M059J (cell line): ENCODE measurements around the gene PDCD11. TPM values are rescaled to one million over a fixed set of nuclear protein-coding genes. Genes with fewer than 3 reads are reported as not detected.
"Not testable (repeated sequence)": the region's sequence is repeated elsewhere in the genome, so short reads cannot be mapped to it uniquely, and the experiment has no call there.

Experiments
- DNase-seq: peaks from one replicate; pipeline ENCODE4 v3.0.0-alpha.2; 2012; ENCODE audit warnings: low read depth
- total RNA-seq: library from RNA; depleted of rRNA; stranded (reverse); fragments of >200 nt; shearing (Covaris generic); gene quantifications from 2 replicates; pipeline ENCODE4 v1.2.3, GENCODE V29; 2014; rRNA removed

The PDCD11 gene, protein sequence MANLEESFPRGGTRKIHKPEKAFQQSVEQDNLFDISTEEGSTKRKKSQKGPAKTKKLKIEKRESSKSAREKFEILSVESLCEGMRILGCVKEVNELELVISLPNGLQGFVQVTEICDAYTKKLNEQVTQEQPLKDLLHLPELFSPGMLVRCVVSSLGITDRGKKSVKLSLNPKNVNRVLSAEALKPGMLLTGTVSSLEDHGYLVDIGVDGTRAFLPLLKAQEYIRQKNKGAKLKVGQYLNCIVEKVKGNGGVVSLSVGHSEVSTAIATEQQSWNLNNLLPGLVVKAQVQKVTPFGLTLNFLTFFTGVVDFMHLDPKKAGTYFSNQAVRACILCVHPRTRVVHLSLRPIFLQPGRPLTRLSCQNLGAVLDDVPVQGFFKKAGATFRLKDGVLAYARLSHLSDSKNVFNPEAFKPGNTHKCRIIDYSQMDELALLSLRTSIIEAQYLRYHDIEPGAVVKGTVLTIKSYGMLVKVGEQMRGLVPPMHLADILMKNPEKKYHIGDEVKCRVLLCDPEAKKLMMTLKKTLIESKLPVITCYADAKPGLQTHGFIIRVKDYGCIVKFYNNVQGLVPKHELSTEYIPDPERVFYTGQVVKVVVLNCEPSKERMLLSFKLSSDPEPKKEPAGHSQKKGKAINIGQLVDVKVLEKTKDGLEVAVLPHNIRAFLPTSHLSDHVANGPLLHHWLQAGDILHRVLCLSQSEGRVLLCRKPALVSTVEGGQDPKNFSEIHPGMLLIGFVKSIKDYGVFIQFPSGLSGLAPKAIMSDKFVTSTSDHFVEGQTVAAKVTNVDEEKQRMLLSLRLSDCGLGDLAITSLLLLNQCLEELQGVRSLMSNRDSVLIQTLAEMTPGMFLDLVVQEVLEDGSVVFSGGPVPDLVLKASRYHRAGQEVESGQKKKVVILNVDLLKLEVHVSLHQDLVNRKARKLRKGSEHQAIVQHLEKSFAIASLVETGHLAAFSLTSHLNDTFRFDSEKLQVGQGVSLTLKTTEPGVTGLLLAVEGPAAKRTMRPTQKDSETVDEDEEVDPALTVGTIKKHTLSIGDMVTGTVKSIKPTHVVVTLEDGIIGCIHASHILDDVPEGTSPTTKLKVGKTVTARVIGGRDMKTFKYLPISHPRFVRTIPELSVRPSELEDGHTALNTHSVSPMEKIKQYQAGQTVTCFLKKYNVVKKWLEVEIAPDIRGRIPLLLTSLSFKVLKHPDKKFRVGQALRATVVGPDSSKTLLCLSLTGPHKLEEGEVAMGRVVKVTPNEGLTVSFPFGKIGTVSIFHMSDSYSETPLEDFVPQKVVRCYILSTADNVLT (N-terminal part only)
- 16.3 and 16.5 TPM in 2 replicates for total RNA-seq

DNA sequence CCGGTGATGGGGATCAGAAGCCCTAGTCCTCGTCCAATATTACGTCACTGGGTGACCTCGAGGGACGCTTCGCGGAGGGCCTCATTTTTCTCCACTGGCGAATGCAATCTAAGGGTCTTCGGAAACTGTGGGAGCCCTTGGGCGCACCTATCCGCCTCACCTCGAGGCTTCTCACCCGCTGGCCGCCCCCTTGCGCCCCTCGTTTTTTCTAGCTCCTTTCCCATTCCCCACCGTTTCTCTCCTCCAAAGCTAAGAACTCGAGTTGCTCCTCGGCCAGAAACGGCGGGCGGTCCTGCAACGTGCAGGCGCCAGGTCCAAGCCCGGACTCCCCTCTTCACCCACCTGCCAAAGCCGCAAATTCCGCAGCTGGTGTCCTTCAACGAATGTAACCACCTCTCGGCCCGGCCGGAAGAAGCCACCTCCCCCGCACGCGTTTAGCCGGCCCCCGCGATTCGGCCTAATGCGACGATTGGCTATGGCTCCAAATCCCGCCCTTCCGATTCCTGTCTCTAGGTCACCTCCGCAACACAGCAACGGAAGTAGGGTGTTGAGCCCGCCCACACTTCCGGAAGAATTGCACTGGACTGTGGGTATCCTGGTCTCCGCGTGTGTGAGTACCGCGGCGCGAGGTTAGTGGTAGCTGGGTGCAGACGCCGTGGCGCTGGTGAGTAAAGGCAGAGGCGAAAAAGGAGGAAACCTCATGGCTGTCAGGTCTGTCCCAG is at the start of gene PDCD11, which contains the start of gene ATP5MK:
Gene PDCD11 (plus strand): TSS at position 560 of the 722 bp plus-strand sequence. CDS start 1,801 bp downstream, outside the sequence.
Gene ATP5MK (minus strand): TSS at position 409 of the 722 bp plus-strand sequence. CDS start 4,018 bp downstream, outside the sequence.
- DNase-seq = peak; percentile 98

DNA sequence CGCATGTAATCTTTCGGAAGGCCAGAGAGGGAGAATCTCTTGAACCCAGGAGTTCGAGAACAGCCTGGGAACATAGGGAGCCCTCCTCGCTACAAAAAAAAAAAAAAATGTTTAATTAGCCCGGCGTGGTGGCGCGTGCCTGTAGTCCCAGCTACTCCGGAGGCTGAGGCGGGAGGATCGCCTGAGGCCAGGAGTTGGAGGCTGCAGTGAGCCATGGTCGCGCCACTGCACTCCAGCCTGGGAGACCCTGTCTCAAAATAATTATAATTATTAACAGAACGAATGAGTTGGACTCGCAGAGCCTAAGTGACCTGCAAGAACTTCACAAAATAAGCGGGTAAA is 46.3 kb upstream of the PDCD11 start:
- peak; percentile 4 for DNase-seq

DNA sequence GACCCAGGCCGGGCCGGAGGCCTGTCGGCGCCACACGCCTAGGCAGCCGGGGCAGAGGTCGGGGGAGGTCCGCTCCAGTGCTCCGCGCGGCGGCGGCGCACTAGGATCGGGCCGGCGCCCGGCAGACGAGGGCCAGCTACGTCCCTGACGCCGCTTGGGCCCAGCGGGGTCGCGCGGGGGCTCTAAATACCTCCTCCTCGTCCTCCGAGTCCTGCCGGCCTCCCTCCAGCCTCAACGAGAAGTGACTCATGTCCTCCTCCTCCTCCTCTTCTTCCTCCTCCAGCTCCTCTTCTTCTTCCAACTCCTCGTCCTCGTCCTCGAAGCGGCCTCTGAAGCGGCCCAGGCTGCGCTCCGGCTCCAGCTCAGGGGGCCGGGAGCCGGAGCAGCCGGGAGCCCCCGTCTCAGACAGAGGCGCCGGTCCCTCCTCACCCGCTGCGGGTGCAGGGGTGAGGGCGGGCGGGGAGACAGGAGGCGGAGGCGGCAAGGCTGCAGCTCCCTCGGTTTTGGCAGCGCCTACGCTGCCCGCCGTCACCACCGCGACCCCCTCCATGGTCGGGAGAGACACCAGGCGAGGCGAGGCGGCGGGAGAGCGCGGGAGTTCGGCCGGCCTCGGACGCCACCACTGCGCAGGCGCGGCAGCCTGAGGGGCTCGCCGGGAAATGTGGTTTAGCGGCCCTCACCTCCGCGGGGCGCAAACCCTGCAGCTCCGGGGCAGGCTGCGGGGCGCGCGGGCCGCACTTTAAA is 45.7 kb upstream of the PDCD11 start, which contains the start of gene PCGF6:
Gene PCGF6 (minus strand): TSS at position 624 of the 744 bp plus-strand sequence. CDS start 74 bp downstream, at position 550.
- peak; percentile 77 for DNase-seq

DNA sequence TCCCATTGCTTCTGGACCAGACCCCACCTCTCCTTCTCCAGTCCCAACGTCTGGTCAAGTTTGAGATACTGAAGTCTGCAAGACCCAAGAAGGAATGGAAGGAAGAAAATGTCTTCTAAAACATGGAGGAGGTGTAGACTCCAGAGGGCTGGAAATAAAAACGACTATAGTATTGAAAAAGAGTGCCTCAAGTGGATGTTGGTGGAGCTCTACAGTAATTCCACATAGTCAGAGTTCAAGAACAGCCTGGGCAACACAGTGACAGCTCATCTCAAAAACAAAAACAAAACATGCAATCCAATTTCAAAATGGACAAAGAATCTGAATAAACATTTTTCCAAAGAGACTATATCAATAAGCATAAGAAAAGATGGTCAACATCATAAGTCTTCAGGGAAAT is 43.1 kb upstream of the PDCD11 start:
- peak; percentile 13 for DNase-seq

DNA sequence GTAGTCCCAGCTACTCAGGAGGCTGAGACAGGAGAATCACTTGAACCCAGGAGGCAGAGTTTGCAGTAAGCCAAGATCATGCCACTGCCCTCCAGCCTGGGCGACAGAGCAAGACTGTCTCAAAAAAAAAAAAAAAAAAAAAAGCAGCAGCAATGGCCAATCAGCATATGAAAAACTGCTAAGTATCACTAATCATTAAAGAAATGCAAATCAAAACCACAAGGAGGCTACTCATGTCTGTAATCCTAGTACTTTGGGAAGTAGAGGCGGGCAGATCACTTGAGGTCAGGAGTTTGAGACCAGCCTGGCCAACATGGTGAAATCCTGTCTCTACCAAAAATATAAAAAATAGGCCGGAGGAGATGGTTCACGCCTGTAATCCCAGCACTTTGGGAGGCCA is 41.9 kb upstream of the PDCD11 start:
- not testable (repeated sequence) for DNase-seq

DNA sequence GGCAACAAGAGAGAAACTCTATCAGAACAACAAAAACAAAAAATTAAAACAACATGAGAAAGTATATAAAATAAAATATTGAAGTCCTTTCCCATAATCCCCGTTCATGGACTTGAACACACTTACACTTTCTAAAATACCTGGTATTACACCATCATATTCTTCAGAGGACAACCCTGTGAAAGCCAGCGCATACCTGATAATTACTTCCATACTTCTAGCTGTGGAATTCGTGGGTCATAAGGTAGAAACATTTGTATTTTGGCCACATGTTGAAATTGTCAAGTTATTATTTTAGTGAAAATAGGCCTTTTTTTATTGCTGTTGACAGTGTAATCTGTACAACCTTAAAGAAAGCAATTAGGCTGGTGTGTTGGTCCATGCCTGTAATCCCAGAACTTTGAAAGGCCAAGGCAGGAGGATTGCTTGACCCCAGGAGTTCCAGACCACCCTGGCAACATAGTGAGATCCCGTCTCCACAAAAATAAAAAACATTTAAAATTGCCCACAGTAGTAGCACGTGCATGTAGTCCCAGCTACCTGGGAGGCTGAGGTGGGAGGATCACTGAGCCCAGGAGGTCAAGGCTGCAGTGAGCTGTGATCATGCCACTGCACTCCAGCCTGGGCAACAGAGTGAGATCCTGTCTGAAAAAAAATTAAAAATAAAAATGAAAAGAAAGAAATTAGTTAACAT is 40.4 kb upstream of the PDCD11 start:
- DNase-seq = no peak

DNA sequence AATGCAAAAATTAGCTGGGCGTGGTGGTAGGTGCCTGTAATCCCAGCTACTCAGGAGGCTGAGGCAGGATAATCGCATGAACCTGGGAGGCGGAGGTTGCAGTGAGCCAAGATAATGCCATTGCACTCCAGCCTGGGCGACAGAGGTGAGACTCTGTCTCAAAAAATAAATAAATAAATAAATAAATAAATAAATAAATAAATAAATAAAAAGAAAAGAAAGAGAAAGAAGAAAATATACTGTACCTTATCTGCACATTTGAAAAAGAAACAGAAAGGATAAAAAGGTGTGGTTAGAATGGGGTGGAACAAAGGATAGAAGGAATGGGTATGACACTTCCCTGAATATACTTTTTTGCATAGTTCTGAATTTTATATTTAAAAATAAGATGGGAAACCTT is 36.9 kb upstream of the PDCD11 start:
- not testable (repeated sequence) for DNase-seq

DNA sequence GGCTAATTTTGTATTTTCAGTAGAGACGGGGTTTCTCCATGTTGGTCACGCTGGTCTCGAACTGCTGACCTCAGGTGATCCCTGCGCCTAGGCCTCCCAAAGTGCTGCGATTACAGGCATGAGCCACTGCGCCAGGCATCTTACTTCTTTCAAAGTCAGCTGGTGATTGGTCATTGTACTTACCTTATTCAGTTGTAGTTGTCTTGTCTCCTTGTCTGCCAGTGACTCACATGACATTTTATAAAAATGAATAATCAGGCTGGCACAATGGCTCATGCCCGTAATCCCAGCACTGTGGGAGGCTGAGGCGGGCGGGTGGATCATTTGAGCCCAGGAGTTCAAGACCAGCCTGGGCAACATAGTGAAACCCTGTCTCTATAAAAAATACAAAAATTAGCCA is 35.6 kb upstream of the PDCD11 start:
- peak; percentile 76 for DNase-seq

DNA sequence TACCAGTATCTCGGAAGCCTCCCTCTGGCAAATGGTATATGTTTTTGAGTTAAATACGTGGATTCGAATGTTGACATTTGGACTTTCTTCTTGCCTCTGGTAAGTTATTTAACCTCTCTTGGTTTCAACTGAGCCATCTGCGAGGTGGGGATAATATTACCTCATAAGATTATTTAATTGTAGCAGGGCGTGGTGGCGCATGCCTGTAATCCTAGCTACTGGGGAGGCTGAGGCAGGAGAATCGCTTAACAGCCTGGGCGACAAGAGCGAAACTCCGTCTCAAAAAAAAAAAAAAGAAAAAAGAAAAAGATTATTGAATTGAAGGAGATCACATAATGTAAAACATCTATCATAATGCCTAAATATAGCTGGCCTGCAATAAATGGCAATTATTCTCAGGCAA is 29.0 kb upstream of the PDCD11 start:
- DNase-seq = no peak

DNA sequence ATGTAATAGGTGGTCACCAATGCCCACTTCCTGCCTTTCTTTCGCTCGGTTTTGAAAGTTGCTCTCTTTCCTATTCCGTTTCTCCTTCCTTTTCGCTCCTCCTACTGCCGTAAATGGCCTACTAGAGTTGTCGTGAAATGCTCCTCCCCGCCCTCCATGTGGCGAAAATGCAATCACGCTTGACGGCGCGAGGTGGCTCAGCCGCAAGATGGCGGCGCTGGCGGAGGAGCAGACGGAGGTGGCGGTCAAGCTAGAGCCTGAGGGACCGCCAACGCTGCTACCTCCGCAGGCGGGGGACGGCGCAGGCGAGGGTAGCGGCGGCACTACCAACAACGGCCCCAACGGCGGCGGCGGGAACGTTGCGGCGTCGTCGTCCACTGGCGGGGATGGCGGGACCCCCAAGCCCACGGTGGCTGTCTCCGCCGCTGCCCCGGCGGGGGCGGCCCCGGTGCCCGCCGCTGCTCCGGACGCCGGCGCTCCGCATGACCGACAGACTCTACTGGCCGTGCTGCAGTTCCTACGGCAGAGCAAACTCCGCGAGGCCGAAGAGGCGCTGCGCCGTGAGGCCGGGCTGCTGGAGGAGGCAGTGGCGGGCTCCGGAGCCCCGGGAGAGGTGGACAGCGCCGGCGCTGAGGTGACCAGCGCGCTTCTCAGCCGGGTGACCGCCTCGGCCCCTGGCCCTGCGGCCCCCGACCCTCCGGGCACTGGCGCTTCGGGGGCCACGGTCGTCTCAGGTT is 28.5 kb upstream of the PDCD11 start, which contains the start of gene TAF5:
Gene TAF5 (plus strand): TSS at position 195 of the 737 bp plus-strand sequence. CDS start 14 bp downstream, at position 209.
- peak; percentile 95 for DNase-seq

DNA sequence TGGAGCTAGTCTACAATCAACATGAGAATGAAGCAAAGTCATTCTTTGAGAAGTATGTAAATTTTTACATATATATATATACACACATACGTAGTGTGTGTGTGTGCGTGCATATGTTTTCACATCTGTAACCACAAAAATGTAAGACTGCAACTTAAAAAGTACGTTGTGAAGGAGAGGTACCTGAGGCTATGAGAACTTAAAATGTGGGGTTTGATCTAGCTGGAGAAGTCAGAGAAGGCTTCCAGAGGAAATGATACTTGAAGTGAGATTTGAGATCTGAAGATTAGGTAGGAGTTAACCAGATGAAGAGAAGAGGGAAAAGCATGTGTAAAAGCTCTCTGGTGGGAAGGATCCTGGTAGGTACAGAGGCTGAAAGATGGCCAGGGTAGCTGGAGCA is 22.9 kb upstream of the PDCD11 start:
- DNase-seq = no peak

DNA sequence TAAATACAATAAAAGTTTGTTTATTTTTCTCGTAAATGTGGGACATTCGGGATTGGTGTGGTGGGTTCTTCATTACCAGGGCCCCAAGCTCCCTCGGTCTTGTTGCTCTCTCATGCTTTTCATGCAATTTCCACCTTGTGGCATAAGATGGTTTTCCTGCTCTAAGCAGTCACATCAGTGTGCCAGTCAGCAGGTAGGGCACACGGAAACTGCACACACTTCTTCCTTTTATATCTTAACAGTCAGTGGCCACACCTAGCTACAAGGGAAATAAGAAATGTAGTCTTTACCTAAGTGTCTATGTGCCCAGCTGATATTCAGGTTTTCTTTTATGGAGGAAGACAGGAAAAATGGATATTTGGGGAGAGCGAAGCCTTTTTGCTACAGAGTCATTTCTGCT is 22.2 kb upstream of the PDCD11 start:
- no peak for DNase-seq

DNA sequence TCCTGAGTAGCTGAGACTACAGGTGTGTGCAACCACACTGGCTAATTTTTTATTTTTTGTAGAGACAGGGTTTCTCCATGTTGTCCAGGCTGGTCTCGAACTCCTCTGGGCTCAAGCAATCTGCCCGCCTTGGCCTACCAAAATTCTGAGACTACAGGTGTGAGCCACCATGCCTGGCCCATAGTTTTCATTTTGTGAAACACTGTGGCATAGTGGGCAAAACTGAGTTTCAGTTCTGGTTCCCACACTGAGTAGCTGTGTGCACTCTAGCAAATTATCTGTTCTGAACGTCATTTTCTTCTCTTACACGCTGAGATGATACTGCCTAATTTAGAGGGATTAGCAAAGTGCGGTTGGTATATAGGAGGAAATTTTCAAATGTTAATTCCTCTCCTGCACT is 13.7 kb upstream of the PDCD11 start:
- no peak for DNase-seq

DNA sequence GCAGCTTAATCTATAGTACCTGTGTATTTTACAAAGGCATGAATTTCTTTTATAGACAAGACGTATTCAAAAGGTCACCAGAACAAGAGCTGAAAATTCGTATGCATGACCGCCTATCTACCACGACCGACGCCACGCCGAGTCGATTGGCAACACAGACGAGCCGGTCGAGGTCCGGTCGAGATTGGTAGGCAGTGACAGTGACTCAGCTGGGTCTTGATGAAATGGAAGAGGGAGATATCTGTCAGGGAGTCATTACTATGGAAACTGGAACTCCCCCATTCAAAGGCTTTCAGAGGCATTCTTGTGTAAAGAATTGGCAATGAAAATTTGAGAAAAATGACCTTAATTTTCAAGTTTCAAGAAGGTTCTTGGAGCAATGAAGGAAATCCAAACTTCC is 2.2 kb upstream of the PDCD11 start:
- no peak for DNase-seq

DNA sequence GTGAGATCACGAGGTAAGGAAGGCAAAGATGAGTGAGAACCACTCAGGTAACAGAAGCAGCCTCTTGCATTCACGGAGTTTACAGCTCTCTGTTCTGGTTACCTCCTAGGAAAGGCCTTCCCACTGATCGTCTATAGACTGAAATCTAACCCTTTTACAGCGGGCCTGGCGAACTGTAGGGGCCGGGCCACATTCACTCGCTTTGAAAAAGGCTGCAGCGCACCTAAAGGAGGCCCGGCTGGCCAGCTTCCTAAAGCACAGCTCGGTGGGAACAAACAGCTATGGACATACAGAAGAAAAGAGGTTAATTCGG is 716 bp upstream of the PDCD11 start:
- DNase-seq = peak; percentile 12

DNA sequence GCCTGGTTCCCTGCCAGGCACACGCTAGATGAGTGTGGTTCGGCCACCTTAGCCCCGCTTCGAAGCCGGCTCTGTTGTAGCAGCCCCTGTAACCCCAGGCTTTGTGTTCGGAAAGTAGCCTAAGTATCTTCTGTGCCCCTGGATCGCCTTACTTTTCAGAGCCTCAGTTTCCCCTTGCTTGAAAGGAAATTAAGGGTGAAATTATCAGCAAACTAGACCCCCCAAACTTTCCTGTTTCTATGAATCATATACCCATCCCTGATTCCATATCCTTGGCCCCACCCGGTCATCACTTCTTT is 312 bp downstream of the PDCD11 start:
- DNase-seq = no peak

DNA sequence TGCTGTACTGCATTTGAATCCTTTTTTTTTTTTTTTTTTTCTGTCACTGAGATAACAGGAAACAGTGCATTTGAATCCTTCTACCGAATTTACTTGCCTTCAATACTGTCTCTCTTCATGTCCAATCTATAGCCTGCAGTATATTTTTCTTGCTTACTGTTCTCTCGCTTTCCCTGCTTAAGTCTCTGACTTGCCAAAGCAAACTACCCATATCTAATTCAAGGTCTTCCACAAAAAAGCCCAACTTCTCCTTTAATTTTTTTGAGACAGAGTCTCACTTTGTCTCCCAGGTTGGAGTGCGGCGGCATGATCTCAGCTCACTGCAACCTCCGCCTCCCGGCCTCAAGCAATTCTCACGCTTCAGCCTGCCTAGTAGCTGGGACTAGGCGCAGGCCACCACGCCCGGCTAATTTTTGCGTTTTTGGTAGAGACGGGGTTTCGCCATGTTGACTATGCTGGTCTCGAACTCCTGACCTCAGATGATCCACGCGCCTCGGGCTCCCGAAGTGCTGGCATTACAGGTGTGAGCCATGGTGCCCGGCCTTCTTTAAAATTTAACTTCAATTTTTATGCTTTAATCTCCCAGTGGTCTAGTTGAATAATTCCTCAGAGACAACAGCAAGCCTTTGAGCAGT is 882 bp downstream of the PDCD11 start:
- no peak for DNase-seq

DNA sequence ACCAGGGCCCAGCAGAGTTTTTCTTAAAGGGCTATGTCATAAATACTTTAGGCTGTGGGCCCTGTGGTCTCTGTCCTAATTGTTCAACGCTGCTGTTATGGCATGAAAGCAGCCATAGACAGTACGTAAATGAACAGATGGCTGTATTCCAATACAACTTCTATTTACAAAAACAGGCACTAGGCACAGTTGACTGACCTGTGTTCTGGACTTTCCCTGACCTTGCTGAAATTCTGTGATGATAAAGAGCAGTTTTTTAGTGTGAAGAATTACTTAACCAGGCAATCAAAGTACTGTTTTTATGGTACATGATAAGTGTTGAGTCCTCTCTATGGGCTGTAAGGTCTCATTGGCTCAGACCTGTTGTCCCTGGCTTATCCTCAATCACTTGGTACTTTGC is 17.1 kb downstream of the PDCD11 start:
- DNase-seq = no peak

DNA sequence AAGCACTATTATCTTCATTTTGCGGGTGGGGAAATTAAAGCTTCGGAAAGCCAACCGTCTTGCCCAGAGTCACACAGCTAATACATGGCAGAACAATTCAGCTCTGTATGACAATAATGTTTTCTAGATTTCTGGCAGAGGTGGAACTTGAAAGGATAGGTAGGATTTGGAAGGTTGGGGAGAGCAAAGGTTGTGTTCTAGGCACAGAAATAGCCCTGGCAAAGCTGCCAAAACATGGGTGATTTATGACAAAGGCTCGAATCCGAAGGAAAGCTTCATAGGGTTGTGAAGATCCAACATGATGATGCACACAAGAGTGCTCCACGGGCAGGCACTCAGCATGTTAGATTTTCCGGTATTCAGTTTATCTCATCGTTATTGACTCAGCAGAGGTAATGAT is 19.2 kb downstream of the PDCD11 start:
- no peak for DNase-seq
